G401.6 (cell line): ENCODE results near the gene TNPO1.
"Not testable (repeated sequence)": the region's sequence is repeated elsewhere in the genome, so short reads cannot be mapped to it uniquely, and the experiment has no call there.

Experiments
- FAIRE-seq: peaks from 2 replicates; lab custom pipeline; 2012; peaks lifted over from hg19 to GRCh38; lab: Jason Lieb, UNC

TNPO1 gene

GRCh38 chr5:72854419-72854818 lies 38.0 kb downstream of the TNPO1 start:
- no peak for FAIRE-seq

DNA sequence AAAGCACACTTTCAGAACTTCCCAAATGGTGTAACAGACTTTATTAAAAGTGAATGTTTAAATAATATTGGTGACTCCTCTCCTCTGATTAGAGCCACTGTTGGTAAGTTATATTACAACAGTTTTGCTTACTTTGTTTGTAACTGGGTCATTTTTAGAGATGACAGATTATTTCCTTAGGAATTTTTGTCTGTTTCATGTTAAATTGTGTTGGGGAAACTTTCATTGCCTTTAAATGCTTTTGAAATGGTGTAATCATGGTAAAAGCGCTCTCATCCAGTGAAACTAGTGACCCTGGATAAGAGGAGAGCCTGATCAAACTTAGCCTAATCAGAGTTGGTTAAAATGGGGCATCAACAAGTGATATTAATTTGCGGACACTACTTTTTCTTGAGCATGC lies 39.4 kb downstream of the TNPO1 start:
- no peak for FAIRE-seq

- no peak for FAIRE-seq
These were observed 40.9 kb downstream of the TNPO1 start for GRCh38 chr5:72857396-72857795.

- peak; percentile 27 for FAIRE-seq
These were observed 42.7 kb downstream of the TNPO1 start for GRCh38 chr5:72859127-72859526.

- FAIRE-seq: no peak
These were observed 44.0 kb downstream of the TNPO1 start for GRCh38 chr5:72860499-72860898.

GRCh38 chr5:72871366-72872024 lies 55.0 kb downstream of the TNPO1 start:
- no peak for FAIRE-seq

- FAIRE-seq: no peak
These were observed 62.4 kb downstream of the TNPO1 start for GRCh38 chr5:72878854-72879253.

- no peak for FAIRE-seq
These were observed 66.5 kb downstream of the TNPO1 start for GRCh38 chr5:72882989-72883388.

GRCh38 chr5:72883850-72884249 lies 67.4 kb downstream of the TNPO1 start:
- FAIRE-seq: no peak

DNA sequence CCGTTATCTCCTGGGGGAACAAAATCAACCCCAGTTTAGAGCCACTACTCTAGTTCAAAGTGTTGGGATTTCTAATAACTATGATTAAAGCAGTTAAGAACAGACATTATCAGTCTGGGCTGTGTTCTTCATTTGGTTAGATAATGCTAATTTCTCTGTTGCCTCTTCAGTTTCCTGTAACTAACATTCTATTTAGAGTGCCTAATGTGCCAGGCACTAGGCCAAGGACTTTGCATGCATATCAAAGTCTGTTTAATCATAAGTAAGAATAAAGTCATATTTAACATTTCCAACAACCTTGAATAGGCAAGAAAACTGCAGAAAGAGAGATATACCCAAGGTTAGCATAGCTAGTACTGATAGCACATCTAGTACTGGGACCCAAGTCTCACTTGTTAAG lies 68.4 kb downstream of the TNPO1 start:
- no peak for FAIRE-seq

DNA sequence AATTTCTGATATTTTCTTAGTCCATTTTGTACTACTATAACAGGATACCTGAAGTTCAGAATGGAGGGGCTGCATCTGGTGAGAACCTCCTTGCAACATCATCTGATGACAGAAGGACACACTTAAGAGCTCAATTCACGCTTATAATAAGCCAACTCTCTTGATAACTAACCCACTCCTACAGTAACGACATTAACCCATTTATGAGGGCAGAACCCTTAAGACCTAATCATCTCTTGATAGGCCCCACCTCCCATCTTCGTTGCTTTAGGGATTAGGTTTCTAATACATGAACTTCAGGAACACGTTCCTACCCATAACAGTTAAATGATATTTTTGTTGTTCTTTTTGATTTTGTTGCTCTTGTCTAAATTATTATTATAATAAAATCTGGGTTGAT lies 69.4 kb downstream of the TNPO1 start:
- FAIRE-seq: no peak

- no peak for FAIRE-seq
These were observed 72.1 kb downstream of the TNPO1 start for GRCh38 chr5:72888595-72888994.

- no peak for FAIRE-seq
These were observed 72.9 kb downstream of the TNPO1 start for GRCh38 chr5:72889324-72889723.

GRCh38 chr5:72892846-72893245 lies 76.4 kb downstream of the TNPO1 start:
- FAIRE-seq: no peak

DNA sequence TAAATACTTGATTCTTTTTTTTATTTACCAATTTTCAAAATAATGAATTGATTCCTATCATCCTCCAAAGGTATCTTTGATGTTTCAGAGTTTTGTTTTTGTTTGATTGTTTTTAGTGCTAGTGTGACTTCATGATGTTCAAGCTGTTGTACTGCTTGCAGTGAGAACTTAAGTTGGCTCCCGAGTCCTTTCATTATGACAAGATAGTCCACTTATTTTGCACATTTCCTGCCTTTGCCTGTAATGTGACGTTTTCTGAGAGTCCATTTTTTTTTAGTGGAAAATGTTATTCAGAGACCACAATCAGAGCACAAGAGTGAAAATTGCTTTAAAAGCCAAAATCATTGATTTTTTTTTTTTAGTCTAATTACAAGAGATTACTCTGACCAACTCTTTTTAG lies 79.3 kb downstream of the TNPO1 start:
- peak; percentile 39 for FAIRE-seq

DNA sequence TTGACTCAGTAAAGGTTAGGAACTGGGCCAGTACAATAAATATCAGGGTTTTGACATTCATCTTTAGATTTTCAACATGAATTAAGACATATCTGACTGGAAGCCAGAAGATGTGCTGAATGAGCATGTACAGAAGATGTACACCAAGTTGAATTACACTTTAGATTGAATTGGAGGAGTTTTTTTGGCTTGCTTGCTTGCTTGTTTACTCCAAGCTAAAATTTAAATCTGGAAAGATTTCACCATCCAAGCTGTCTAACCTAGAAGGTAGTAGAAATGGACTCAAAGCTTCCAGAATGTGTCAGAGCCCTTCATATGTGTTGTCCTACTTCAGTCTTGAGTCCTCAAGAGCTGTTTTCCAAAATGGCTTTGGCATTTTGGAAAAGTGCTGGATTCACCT lies 90.3 kb downstream of the TNPO1 start:
- FAIRE-seq: no peak

- FAIRE-seq: no peak
These were observed 92.2 kb downstream of the TNPO1 start for GRCh38 chr5:72908664-72909063.

DNA sequence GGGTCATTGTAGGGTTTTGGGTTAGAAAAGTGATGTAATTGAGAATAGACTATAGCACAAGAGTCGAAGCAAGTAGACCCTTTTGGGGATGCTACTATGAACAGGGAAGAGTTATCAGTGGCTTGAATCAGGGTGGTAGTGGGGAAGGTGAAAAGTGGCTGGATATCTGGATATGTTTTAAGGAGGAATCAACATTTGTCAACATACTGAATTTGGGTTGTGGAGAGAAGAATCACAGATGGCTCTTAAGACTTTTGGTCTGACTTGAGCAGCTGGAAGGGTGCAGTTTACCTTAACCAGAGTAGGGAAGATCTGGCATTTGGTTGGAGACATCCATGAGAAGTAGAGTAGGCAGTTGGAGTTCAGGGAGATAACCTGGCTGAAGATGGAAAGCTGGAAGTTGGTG lies 100.9 kb downstream of the TNPO1 start:
- no peak for FAIRE-seq

GRCh38 chr5:72920690-72921502 lies 104.4 kb downstream of the TNPO1 start:
- FAIRE-seq: peak; percentile 83

DNA sequence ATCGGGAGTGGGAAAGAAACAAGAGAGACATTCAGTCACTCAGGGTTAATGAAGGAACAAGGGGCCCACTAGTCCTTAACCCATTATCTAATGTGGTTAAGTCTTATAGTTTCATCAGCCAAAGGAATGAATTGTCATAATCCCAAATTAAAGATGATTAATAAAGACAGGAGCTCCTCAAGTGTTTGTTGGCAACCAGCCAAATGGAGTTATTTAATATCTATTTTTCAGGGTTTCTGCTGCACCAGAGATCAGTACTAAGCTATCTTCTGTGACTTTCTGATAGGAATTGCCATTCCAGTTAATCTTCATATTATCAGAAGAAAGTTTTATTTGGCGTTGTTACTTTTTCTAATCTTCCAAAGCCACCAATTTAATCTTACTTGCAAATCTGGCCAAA lies 105.4 kb downstream of the TNPO1 start:
- FAIRE-seq: no peak

DNA sequence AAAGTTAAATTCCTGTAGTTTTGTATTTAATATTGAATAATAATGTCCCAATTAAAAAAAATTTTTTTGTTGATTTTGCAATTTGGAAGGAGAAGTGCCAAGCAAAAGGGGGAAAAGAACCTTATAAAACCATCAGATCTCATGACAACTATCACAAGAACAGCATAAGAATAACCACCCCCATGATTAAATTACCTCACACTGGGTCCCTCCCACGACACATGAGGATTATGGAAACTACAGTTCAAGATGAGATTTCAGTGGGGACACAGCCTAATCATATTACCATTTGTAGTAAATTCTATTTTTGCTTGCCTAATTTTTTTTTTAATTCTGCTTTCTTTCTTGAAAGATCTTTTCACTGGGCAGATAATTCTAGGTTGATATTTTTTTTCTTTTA lies 106.0 kb downstream of the TNPO1 start:
- no peak for FAIRE-seq

- no peak for FAIRE-seq
These were observed 109.0 kb downstream of the TNPO1 start for GRCh38 chr5:72925336-72926010.

DNA sequence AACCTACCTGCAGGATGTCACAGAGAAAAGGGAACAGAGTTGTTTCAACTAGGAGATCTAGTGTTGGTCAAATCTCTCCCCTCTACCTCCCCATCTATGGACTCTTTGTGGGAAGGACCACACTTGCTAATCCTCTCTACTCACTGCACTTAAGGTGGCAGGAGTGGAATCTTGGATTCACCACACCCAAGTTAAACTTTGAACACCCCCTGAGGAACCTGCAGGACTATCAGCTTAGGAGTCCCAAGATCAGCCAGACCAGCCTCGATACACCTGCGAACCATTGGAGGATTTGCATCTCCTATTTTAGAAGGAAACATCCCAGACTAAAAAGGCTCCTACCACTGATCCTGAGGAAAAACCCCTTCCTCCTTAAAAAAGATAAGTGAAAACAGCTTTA lies 116.2 kb downstream of the TNPO1 start:
- FAIRE-seq: not testable (repeated sequence)
